CD4-positive, alpha-beta T cell treated with Interferon gamma for 1 hour (primary cell): Measurements from ENCODE around the gene CDADC1.
"Not testable (repeated sequence)": the region's sequence is repeated elsewhere in the genome, so short reads cannot be mapped to it uniquely, and the experiment has no call there.

ENCODE experiments used
- DNase-seq: peaks from one replicate; pipeline ENCODE4 v3.0.0-alpha.2; 2020

Gene CDADC1

DNA sequence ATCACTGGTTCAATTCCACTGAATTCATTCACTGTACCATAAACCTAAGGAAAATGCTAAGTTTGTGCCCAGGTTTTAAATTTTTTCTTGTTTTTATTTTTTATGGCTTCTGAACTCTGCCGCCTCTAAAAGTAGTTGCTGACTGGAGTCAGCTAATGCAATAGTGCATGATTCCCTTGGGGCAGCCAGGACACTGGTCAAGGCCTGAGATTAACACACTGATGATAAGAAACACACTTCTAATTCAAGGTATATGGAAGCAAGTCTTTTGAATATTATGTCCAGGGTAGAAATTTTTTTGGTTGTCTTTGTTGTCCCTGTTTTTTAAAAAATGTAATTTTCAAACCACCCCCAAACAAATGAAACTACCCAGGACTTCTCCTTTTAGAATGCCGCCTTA, 72.2 kb downstream of the CDADC1 start:
- no peak for DNase-seq

DNA sequence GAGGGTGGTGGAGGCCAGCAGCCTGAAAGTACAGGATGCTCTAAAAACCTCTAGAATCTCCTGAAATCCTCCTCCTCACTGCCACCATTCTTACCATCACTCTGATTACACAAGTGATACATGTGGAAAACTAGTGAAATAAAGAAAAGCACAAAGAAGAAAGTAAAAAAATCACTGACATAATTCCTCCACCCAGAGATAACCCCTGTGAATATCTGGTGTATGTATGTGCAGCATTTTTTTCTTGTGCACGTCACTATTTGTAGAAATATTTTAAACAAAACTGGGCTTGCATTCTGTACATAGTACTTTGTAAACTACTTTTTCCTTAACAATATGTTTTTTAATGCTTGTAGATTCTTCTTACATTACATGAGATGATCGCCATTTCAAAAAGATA, 73.2 kb downstream of the CDADC1 start:
- DNase-seq: no peak

DNA sequence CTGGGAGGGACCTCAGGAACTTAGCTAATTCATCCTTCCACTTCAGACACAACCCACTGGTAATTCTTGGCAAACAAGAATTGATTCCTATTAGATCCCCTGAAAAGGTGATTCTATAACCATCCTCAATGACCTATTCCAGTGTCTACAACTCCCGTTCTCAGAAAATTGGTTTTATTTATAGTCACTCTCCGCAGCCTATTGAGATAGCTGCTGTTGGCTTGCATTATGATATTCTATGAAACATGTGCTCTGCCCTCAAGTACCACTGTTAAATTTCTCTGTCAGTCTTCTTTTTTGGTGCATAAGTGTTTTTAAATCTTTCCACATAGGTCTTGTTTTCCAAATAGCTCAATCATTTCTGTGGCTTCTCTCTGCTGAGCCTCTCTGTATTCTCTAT, 75.0 kb downstream of the CDADC1 start:
- DNase-seq: no peak

DNA sequence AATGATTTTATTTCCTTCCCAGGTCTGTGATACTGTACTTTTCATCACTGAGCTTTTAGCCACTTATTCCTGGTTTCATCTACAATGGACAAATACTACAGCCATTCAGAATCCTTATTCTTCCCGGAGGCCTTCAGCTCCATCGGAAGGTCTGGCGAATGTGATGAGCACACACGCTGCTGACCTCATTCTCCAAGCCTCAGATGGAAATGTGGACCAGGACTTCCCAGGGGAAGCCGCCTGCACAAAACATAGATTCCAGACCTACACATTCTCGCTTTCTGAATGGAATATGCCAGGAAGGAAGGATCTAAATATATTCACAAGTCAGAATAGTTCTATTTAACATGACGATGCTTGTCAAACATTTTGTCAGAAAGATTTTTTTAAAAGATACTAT, 75.6 kb downstream of the CDADC1 start:
- no peak for DNase-seq

DNA sequence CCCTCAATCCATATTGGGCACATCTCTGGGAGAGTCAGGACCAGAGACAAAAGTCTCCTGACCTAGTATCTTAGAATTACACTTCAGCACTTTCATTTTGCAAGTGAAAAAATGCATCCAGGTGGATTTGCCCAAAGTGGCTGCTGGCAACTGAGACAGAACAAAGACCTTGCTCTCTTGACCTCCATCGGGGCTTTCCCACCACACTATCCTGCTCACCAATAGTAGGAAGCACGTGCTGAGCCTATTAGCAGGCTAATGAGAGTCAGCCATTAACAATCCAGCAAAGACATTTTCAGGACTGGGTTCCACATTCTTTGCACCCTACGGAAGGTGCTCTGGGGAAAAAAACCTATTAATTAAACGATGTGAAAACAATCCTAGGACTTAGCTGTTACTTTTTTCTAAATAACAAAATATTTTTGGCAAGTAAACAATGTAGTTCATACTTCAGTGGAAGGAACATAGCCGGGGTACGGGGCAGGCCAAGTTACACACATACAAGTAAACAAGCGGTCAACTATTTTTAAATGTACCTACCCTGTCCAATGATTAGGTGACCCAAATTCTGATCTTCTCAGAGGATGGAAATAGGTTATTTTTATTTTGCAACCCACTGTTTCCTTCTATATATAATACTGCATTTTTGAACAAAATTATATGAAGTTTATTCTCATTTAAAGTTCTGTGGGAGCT, 78.6 kb downstream of the CDADC1 start:
- no peak for DNase-seq

DNA sequence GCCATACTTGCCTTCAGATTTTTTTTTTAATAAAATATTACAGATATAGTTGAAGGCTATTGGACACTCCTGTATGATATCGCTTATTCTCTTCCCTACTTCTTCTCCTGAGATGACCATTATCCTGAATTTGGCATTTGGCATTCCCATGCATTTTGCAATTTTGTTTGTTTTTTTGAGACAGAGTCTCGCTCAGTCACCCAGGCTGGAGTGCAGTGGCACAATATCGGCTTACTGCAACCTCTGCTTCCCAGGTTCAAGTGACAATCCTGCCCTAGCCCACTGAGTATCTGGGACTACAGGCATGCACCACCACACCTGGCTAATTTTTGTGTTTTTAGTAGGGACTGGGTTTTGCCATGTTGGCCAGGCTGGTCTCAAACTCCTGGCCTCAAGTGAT, 79.4 kb downstream of the CDADC1 start:
- DNase-seq: not testable (repeated sequence)

DNA sequence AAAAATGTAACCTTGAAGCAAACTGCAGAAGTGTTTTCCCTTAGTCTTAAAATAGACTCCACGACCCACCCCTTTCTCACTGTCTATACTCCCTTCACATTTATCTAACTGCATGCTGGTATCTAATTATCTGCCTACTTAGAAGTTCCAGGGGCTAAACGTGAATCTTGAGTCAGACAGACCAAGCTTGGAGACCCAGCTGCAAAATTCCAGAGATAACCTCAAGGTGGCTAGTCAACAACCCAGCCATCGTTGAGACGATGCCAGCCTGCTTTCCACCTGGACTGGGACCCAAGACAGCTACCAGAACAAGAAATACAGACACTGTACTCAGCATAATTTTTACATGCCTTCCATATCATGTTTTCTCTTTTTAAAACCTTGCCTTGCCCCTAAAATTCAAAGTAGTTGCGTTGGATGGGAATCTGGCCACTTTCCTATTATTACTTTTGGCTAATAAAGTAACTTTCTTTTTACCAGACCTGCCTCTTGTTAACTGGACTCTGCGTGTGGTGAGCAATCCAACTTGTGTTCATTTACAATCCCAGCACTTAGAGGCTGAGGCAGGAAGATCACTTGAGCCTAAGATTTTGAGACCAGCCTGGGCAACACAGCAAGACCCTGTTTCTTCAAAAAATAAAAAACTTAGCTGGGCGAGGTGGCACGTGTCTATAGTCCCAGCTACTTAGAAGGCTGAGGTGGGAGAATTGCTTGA, 82.3 kb downstream of the CDADC1 start:
- no peak for DNase-seq

DNA sequence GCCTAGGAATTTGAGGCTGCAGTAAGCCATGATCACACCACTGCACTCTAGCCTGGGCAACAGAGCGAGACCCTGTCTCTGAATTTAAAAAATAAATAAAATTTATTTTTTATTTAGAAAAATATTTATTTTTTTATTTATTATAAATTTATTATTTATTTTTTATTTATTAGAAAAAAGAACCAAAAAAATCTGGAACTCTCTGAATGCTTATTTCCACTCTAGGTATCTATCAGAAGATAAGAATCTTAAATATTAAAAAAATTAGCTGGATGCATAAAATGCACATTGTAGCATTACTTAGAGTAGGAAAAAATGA, 82.8 kb downstream of the CDADC1 start:
- no peak for DNase-seq

DNA sequence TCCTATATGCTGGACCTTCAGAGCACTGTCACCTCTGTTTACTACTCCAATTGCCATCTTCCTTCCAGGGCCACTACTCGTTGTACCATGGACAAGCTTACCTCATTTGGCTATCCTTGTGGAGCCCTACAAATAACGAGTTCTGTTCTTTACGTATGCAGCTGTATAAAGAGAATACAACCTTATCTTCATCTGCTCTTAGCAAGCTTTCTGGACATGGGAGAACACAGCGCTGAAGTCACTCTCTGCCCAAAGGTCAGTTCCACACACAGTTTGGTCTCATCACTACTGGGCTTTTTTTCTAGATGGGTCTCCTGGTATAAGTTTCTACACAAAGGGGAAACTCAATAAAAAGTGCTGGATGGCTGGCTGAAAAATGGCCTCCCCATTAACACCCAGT, 88.9 kb downstream of the CDADC1 start:
- no peak for DNase-seq

DNA sequence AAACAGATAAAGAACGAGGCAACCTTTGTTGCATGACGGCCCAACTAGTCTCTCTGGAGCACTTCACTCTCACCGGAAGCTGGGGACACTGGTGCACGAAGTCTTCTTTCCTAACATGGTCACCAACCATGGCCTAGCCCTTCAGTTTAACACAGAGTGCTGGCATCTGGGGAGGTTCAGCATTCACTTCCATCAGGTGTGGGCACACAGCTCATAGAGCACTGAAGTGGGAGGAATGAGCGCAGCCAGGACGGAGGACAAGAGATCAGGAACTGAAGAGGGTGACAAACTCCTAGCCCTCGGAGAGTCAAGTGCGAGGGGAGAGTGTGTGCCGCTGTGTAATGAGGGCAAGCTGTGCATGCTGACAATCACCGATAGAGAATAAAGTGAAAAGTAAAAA, 92.4 kb downstream of the CDADC1 start:
- no peak for DNase-seq

DNA sequence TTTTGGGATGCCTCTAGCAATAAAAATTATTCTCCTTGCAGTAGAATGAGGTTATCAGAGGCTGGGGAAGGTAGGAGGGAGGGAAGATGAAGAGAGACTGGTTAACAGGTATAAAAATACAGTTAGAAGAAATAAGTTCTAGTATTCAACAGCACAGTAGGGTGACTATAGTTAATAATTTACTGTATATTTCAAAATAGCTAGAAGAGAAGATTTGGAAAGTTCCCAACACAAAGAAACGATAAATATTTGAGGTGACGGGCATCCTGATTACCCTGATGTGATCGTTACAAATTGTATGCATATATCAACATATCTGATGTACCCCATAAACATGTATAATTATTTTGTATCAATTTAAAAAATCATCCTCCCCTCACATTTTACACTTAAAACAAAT, 93.8 kb downstream of the CDADC1 start:
- DNase-seq: no peak

DNA sequence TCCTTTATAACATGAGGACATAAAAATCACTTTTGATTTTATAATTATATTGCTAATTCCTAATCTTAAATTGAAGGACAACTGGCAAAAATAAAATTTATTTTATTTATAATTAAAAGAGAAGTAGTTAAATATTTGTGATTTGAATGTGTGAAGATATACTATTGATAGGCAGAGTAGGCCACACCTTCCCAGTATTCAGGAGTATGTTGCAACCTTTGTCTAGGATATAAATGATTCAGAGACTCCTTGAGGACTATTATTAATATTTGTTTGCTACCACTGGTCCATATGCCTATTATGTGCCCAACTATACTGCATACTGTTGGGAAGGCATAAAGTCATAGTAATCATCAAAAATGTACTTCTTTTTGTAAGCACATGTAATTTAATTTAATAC, 94.2 kb downstream of the CDADC1 start:
- DNase-seq: no peak

DNA sequence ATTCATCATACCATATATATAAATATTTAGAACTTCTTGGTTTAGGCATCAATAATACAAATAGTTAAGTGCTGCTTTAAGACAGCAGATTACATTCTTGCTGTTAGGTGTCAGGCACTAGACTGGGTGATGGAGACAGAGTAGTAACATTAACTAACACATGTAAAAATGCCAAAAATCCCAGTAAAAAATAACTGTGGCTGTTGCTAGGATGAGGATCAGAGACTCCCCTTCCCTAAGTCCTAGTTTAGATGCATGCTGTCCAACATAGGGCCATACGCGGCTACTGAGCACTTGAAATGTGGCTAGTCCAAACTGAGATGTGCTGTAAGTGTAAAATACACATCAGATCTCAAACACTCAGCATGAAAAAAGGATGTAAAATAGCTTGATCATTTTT, 94.7 kb downstream of the CDADC1 start:
- DNase-seq: no peak
